Tibial artery (tissue), 4 donors: ENCODE measurements around the gene LRRC1.

ENCODE experiments used
- DNase-seq, 2 donors: peaks; one replicate each; pipeline ENCODE4 v3.0.0-alpha.2; 2019
- H3K27ac ChIP-seq, 2 donors: fragments of 200-600 bp; sonication (generic) in 1 of 2; 1 replicate in 1 of 2; 2 replicates in 1 of 2; pipeline ENCODE4 v1.5.1; 2018 to 2019; ENCODE audit warnings: mild to moderate bottlenecking in 1 of 2
- H3K27me3 ChIP-seq, 2 donors: fragments of 200-600 bp; sonication (generic) in 1 of 2; one replicate each; pipeline versions ENCODE4 v1.5.1 to v1.6.0; 2016 to 2019
- H3K36me3 ChIP-seq, 3 donors: fragments of 200-600 bp; sonication (generic) in 2 of 3; one replicate each; pipeline ENCODE4 v1.5.1; 2016 to 2019; ENCODE audit warnings: mild to moderate bottlenecking in 2 of 3
- H3K4me1 ChIP-seq, 4 donors: fragments of 200-600 bp; sonication (generic) in 2 of 4; 1 replicate in 3 of 4; 2 replicates in 1 of 4; pipeline ENCODE4 v1.5.1; 2016 to 2019
- H3K4me3 ChIP-seq, 2 donors: fragments of 200-600 bp; sonication (generic) in 1 of 2; 1 replicate in 1 of 2; 2 replicates in 1 of 2; pipeline ENCODE4 v1.5.1; 2018 to 2019; ENCODE audit warnings: mild to moderate bottlenecking in 2 of 2
- H3K9me3 ChIP-seq, 3 donors: fragments of 200-600 bp; sonication (generic) in 1 of 3; one replicate each; pipeline ENCODE4 v1.5.1; 2016 to 2019
- intact Hi-C: fragments of 100-400 bp; cut with DNase I; formaldehyde crosslinking; loops from one replicate; pipeline ENCODE4 v1.15.0; 2023; ENCODE audit warnings: low total_unique reads
- TF ChIP-seq, protein P1 (sequence below), 2 experiments: fragments of 200-600 bp in 1 of 2; fragments of 450-650 bp in 1 of 2; IDR thresholded peaks; one replicate each; pipeline ENCODE4 v1.5.1; 2017 to 2019; ENCODE audit warnings: antibody characterized with exemption in 2 of 2, mild to moderate bottlenecking in 1 of 2, moderate library complexity in 1 of 2

The LRRC1 gene

DNA sequence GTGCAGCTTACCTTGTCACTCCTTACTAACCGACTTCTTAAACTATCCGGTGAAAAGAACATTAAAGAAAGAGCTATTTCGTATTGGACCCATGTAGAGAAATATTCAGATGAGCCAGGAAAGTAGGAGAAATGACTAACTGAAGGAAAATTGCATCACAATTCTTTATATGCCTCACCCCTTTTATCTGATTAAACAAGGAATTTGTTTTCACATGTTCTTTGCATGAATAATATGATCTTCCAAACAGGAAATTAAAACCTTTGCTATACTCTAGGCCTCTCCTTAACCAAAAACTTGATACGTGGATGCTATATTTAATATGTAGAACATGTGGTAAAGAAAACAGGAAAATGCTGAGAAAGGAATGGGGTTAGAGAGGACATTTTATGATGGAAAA, 41.9 kb upstream of the LRRC1 start:
- H3K4me3 ChIP-seq, result no peak overlapping the region
- no peaks in the 10 kb centered on the region for H3K36me3 ChIP-seq
- TF ChIP-seq, protein P1, sequence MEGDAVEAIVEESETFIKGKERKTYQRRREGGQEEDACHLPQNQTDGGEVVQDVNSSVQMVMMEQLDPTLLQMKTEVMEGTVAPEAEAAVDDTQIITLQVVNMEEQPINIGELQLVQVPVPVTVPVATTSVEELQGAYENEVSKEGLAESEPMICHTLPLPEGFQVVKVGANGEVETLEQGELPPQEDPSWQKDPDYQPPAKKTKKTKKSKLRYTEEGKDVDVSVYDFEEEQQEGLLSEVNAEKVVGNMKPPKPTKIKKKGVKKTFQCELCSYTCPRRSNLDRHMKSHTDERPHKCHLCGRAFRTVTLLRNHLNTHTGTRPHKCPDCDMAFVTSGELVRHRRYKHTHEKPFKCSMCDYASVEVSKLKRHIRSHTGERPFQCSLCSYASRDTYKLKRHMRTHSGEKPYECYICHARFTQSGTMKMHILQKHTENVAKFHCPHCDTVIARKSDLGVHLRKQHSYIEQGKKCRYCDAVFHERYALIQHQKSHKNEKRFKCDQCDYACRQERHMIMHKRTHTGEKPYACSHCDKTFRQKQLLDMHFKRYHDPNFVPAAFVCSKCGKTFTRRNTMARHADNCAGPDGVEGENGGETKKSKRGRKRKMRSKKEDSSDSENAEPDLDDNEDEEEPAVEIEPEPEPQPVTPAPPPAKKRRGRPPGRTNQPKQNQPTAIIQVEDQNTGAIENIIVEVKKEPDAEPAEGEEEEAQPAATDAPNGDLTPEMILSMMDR (IDR thresholded peaks at IDR 0.05), result no peak
- intact Hi-C loops, result no loop called here
- H3K9me3 ChIP-seq, result no peaks in the 10 kb centered on the region
- no peaks in the 10 kb centered on the region for H3K27me3 ChIP-seq
- no peak overlapping the region for H3K27ac ChIP-seq
- no peaks in the 10 kb centered on the region for H3K4me1 ChIP-seq
- DNase-seq, result no peak

GRCh38 chr6:53754330-53754729, 40.5 kb upstream of the LRRC1 start:
- TF ChIP-seq, protein P1 (IDR thresholded peaks at IDR 0.05), result no peak
- H3K27ac ChIP-seq, result no peak overlapping the region
- H3K36me3 ChIP-seq, result no peaks in the 10 kb centered on the region
- no peak overlapping the region for H3K4me3 ChIP-seq
- intact Hi-C loops, result no loop called here
- H3K4me1 ChIP-seq, result no peaks in the 10 kb centered on the region
- H3K27me3 ChIP-seq, result no peaks in the 10 kb centered on the region
- DNase-seq, result no peak
- H3K9me3 ChIP-seq, result no peaks in the 10 kb centered on the region

DNA sequence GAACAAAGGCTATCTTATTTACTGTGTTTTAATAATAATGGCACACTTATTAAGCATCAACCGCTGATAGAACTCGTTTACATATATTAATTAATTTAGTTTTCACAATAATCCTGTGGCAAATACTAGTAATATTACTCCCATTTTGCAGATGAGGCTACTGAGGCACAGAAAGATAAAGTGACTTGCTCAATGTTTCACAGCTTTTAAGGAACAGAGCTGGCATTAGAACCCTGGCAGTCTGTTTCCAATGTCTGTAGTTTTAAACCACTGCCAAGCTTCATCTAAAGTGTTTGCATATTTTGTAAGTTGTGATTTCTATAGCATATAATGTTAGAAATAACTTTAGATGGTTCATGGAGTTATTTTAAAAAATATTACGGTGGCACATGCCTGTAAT, 38.4 kb upstream of the LRRC1 start:
- DNase-seq, result no peak
- Histone ChIP-seq H3K27me3 (no peaks in the 10 kb centered on the region), H3K4me3 (no peak overlapping the region), H3K4me1 (no peaks in the 10 kb centered on the region), H3K36me3 (no peaks in the 10 kb centered on the region), H3K27ac (no peak overlapping the region), H3K9me3 (no peaks in the 10 kb centered on the region)
- intact Hi-C loops, result no loop called here
- TF ChIP-seq, protein P1 (IDR thresholded peaks at IDR 0.05), result no peak

DNA sequence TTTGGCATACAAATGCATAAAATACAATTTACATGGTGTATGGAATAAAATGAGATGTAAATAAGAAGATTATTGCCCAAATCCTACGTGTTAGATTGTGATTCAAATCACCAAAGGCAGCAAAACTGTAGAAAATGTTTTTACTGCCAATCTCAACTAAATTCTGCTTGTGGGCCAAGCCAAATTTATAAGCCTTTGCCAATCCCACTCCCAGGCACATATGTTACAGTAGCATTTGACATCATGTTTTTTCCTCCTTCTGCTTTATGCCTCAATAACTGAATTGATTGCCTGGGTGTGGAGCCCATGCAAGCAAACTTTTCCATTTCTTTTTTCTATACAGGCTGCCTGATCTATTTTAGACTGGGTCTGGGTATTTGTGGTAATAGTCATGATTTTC, 36.3 kb upstream of the LRRC1 start:
- no peaks in the 10 kb centered on the region for H3K9me3 ChIP-seq
- TF ChIP-seq, protein P1 (IDR thresholded peaks at IDR 0.05), result no peak
- H3K27me3 ChIP-seq, result no peaks in the 10 kb centered on the region
- intact Hi-C loops, result no loop called here
- no peaks in the 10 kb centered on the region for H3K36me3 ChIP-seq
- no peak overlapping the region for H3K4me3 ChIP-seq
- H3K4me1 ChIP-seq, result no peaks in the 10 kb centered on the region
- no peak for DNase-seq
- H3K27ac ChIP-seq, result no peak overlapping the region

GRCh38 chr6:53761036-53761435, 33.8 kb upstream of the LRRC1 start:
- intact Hi-C loops, result no loop called here
- TF ChIP-seq, protein P1 (IDR thresholded peaks at IDR 0.05), result no peak
- no peaks in the 10 kb centered on the region for H3K4me1 ChIP-seq
- no peaks in the 10 kb centered on the region for H3K9me3 ChIP-seq
- H3K27ac ChIP-seq, result no peak overlapping the region
- DNase-seq, result no peak
- H3K27me3 ChIP-seq, result no peaks in the 10 kb centered on the region
- no peak overlapping the region for H3K4me3 ChIP-seq
- no peaks in the 10 kb centered on the region for H3K36me3 ChIP-seq

DNA sequence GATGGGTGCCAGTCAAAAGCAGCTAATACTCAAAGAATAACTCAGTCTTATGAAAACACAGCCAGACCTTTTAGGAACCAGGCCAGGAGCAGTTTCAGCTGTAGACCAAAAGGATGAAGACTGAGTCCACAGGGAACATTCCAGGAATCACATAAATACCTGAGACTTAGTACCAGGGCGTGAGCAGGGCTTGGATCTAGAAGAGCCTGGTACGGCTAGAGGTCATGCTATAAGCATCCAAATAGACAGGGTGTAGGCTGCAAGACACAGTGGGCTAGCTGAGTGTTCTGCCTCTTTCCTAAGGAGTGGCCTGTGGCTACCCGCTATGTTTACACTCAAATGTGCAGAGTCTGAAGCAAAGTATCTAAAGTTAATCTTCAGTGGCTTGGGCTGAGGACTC, 29.5 kb upstream of the LRRC1 start:
- Histone ChIP-seq H3K27me3 (no peaks in the 10 kb centered on the region), H3K27ac (no peak overlapping the region), H3K4me1 (no peaks in the 10 kb centered on the region), H3K9me3 (no peaks in the 10 kb centered on the region), H3K36me3 (no peaks in the 10 kb centered on the region), H3K4me3 (no peak overlapping the region)
- DNase-seq, result no peak
- TF ChIP-seq, protein P1 (IDR thresholded peaks at IDR 0.05), result no peak
- intact Hi-C loops, result no loop called here
